ENCODE data around the gene PCDHGA1. TPM values are rescaled to one million over a fixed set of nuclear protein-coding genes. Genes with fewer than 3 reads are reported as not detected.

PCDHGA1 gene
- total and polyA plus RNA-seq, 2 of the 4 experiments (the other 2 are of a cell fraction) = 0.90 to 0.92 TPM

- H2AK5ac ChIP-seq (ENCODE audit: low read depth, low read length) = no peak overlapping the region
- H3K9me1 ChIP-seq (ENCODE audit: insufficient read depth, low read length) = no peaks in the 10 kb centered on the region
- H3K9me3 ChIP-seq (ENCODE audit: control insufficient read depth, insufficient read depth, low read length) = peaks cover 49% of the 10 kb centered on the region
- no peaks in the 10 kb centered on the region for H3K27me3 ChIP-seq (ENCODE audit: control insufficient read depth, insufficient read depth, low read length)
- dilution Hi-C loops (cut with HindIII; ENCODE audit: low sequenced_read_pairs, unreplicated experiment) = no loop called here
- peak overlapping the region; percentile 8; the same call in 1 of the 2 replicates for H3K4me2 ChIP-seq (ENCODE audit: low read depth, low read length)
- H3K4ac ChIP-seq (ENCODE audit: low read depth, low read length) = no peak overlapping the region
- H3K36me3 ChIP-seq (ENCODE audit: control insufficient read depth, insufficient read depth, low read length) = peaks cover 12% of the 10 kb centered on the region
- no peak overlapping the region for H4K5ac ChIP-seq (ENCODE audit: low read depth, low read length)
- intact Hi-C loops (cut with micrococcal nuclease) = no loop called here
- POLR2A ChIA-PET (ENCODE audit: unreplicated experiment) = interaction anchor here (0.7 kb wide), 1 partner anchor 244 kb away, joined by 3 read pairs; no protein-coding TSS in a partner anchor
- H2BK20ac ChIP-seq (ENCODE audit: low read depth, low read length) = no peak overlapping the region
- in situ Hi-C loops (cut with MboI; ENCODE audit: low sequenced_read_pairs) = no loop called here
- no peak for ATAC-seq (ENCODE audit: low read depth)
- peaks cover 7% of the 10 kb centered on the region; the same call in 1 of the 2 replicates for H4K20me1 ChIP-seq (ENCODE audit: insufficient read depth, low read length)
- BruUV-seq (replicated peaks) = no TSS peak
- H2AK9ac ChIP-seq (replicated peaks; ENCODE audit: low read depth, low read length, poor library complexity) = no peak overlapping the region
- WGBS, 2 experiments (ENCODE audit: extremely low coverage in 2 of 2, insufficient read length in 1 of 2) = 100% methylated on average over 1 of the region's 5 CpGs; no CpG with 5 or more reads in 1 of the 2 experiments
- H2BK15ac ChIP-seq (ENCODE audit: low read depth, low read length) = no peak overlapping the region
- H3K27ac ChIP-seq (ENCODE audit: insufficient read depth, low read length) = no peak overlapping the region
- H3K4me3 ChIP-seq (ENCODE audit: insufficient read depth, low read depth, low read length) = peak overlapping the region; percentile 66
- H3K18ac ChIP-seq (ENCODE audit: low read depth, low read length) = no peak overlapping the region
- no peak overlapping the region for H4K8ac ChIP-seq (ENCODE audit: low read depth in 2 of 2, low read length in 2 of 2)
- H3K79me1 ChIP-seq (ENCODE audit: low read depth in 1 of 2, low read length in 2 of 2) = peaks cover 15 to 17% of the 10 kb centered on the region in 2 experiments
- no peak overlapping the region for H3K14ac ChIP-seq (replicated peaks; ENCODE audit: low read depth, low read length)
- no peaks in the 10 kb centered on the region for H3K4me1 ChIP-seq (ENCODE audit: control insufficient read depth, insufficient read depth, low read length)
- TF ChIP-seq NFE2L2 (IDR thresholded peaks at IDR 0.05; ENCODE audit: low read depth, low read length) = no peak
- CTCF ChIA-PET = interaction anchor here (0.8 to 1.7 kb wide), 8 partner anchors 63 to 311 kb away, joined by 3 to 7 read pairs (median 4); partner anchors contain the start of genes PCDHGA10 and PCDHGA11
- H2AFZ ChIP-seq (replicated peaks; ENCODE audit: low read length, poor library complexity) = no peak overlapping the region
- H2BK5ac ChIP-seq (ENCODE audit: low read depth, low read length, poor library complexity, severe bottlenecking) = no peak overlapping the region
- no peak overlapping the region for H3K56ac ChIP-seq (ENCODE audit: extremely low read depth, insufficient read depth, low read length)
- no peak overlapping the region for H4K91ac ChIP-seq (ENCODE audit: insufficient read depth, low read depth, low read length)
- DNase-seq = no peak
- H3K9ac ChIP-seq (ENCODE audit: low read depth, low read length) = no peak overlapping the region
- no peak overlapping the region for H3K23ac ChIP-seq (ENCODE audit: low read depth, low read length)
- H2BK120ac ChIP-seq (ENCODE audit: low read depth, low read length) = no peak overlapping the region
These were observed 10.6 kb upstream of the PCDHGA1 start for GRCh38 chr5:141319699-141320098.
